HL-60 (cell line): ENCODE measurements around the gene FBXL7.

Source experiments
- POLR2AphosphoS5 ChIP-seq: IDR thresholded peaks from 2 replicates; pipeline ENCODE4 v1.6.1; 2012; ENCODE audit warnings: low read depth
- TF ChIP-seq, protein P1 (sequence below): IDR thresholded peaks from one replicate; pipeline ENCODE4 v1.5.1; 2011; ENCODE audit warnings: low read length, control low read depth, inconsistent platforms; ENCODE audit not compliant: insufficient read depth

DNA sequence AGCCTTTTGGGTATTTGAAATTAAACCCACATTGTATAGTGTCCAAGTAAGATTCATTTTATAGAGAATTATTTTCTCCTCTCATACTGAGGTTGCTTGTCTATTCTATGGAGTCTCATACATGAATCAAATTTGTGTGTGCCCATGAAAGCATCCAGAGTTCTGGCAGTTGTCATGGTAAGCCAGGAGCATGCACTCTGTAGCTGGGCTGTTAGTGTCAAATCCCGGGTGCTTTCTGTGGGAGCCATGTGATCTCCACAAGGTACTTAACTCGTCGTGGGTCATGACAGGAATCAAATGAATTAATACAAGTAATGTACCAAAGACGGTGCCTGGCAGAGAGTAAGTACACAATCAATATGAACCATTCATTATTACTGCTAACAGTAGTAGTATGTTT, 58.7 kb downstream of the FBXL7 start:
- TF ChIP-seq POLR2AphosphoS5, result no peak
- TF ChIP-seq, protein P1, sequence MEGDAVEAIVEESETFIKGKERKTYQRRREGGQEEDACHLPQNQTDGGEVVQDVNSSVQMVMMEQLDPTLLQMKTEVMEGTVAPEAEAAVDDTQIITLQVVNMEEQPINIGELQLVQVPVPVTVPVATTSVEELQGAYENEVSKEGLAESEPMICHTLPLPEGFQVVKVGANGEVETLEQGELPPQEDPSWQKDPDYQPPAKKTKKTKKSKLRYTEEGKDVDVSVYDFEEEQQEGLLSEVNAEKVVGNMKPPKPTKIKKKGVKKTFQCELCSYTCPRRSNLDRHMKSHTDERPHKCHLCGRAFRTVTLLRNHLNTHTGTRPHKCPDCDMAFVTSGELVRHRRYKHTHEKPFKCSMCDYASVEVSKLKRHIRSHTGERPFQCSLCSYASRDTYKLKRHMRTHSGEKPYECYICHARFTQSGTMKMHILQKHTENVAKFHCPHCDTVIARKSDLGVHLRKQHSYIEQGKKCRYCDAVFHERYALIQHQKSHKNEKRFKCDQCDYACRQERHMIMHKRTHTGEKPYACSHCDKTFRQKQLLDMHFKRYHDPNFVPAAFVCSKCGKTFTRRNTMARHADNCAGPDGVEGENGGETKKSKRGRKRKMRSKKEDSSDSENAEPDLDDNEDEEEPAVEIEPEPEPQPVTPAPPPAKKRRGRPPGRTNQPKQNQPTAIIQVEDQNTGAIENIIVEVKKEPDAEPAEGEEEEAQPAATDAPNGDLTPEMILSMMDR, result no peak
